Keratinocyte (primary cell): ENCODE data around the gene FBP1. TPM values are rescaled to one million over a fixed set of nuclear protein-coding genes. Genes with fewer than 3 reads are reported as not detected.

ENCODE experiments used
- DNase-seq: peaks from one replicate; pipeline ENCODE4 v3.0.0-alpha.2; 2011; ENCODE audit warnings: low read depth, missing footprints, low spot score
- FAIRE-seq: peaks from 2 replicates; lab custom pipeline; 2011; peaks lifted over from hg19 to GRCh38; lab: Jason Lieb, UNC
- H2AFZ ChIP-seq: 2 replicates; pipeline ENCODE4 v1.6.0; 2012; ENCODE audit warnings: low read length, control low read depth, inconsistent platforms; ENCODE audit not compliant: control insufficient read depth
- H3K27ac ChIP-seq: 2 replicates; pipeline ENCODE4 v1.5.1; 2011; ENCODE audit warnings: low read length; ENCODE audit not compliant: control insufficient read depth, insufficient read depth
- H3K27me3 ChIP-seq: 3 replicates; pipeline ENCODE4 v1.6.0; 2011; ENCODE audit warnings: low read length; ENCODE audit not compliant: control insufficient read depth, insufficient read depth; ENCODE audit errors: extremely low read depth
- H3K36me3 ChIP-seq, 2 experiments: 2 replicates in 1 of 2; 3 replicates in 1 of 2; pipeline ENCODE4 v1.5.1; 2011; ENCODE audit warnings: low read length in 2 of 2, mild to moderate bottlenecking in 1 of 2; ENCODE audit not compliant: control insufficient read depth in 2 of 2, insufficient read depth in 2 of 2; ENCODE audit errors: extremely low read depth in 1 of 2
- H3K4me1 ChIP-seq: 3 replicates; pipeline ENCODE4 v1.5.1; 2011; ENCODE audit warnings: low read length; ENCODE audit not compliant: control insufficient read depth, insufficient read depth; ENCODE audit errors: extremely low read depth
- H3K4me2 ChIP-seq: 3 replicates; pipeline ENCODE4 v1.6.0; 2011; ENCODE audit warnings: low read depth, low read length; ENCODE audit not compliant: control insufficient read depth, insufficient read depth; ENCODE audit errors: extremely low read depth
- H3K4me3 ChIP-seq, 3 experiments: fragments of 200-600 bp in 1 of 3; sonication (generic) in 1 of 3; 2 replicates in 2 of 3; 3 replicates in 1 of 3; pipeline ENCODE4 v1.5.1; 2011 to 2016; ENCODE audit warnings: low read length in 3 of 3, mild to moderate bottlenecking in 3 of 3, control low read depth in 2 of 3, inconsistent platforms in 1 of 3, low read depth in 1 of 3, mixed read lengths in 1 of 3, mixed run types in 1 of 3, moderate library complexity in 1 of 3; ENCODE audit not compliant: control insufficient read depth in 2 of 3, insufficient read depth in 2 of 3; ENCODE audit errors: extremely low read depth in 1 of 3
- H3K79me2 ChIP-seq: 2 replicates; pipeline ENCODE4 v1.6.0; 2012; ENCODE audit warnings: low read length; ENCODE audit not compliant: control insufficient read depth, insufficient read depth
- H3K9ac ChIP-seq: 3 replicates; pipeline ENCODE4 v1.6.0; 2011; ENCODE audit warnings: low read length; ENCODE audit not compliant: control insufficient read depth, insufficient read depth; ENCODE audit errors: extremely low read depth
- H3K9me1 ChIP-seq: 3 replicates; pipeline ENCODE4 v1.6.0; 2011; ENCODE audit warnings: low read length; ENCODE audit not compliant: control insufficient read depth, insufficient read depth; ENCODE audit errors: extremely low read depth
- H3K9me3 ChIP-seq: 2 replicates; pipeline ENCODE4 v1.5.1; 2012; ENCODE audit warnings: low read depth, low read length; ENCODE audit not compliant: control insufficient read depth
- H4K20me1 ChIP-seq: 3 replicates; pipeline ENCODE4 v1.6.0; 2011; ENCODE audit warnings: low read length; ENCODE audit not compliant: control insufficient read depth, insufficient read depth; ENCODE audit errors: extremely low read depth
- CTCF ChIP-seq, 3 experiments: IDR thresholded peaks in 1 of 3; conservative IDR thresholded peaks in 1 of 3; optimal IDR thresholded peaks in 1 of 3; 2 replicates in 2 of 3; 3 replicates in 1 of 3; pipeline versions ENCODE3 to v1.5.1; 2011; ENCODE audit warnings: low read length in 3 of 3, mild to moderate bottlenecking in 3 of 3, moderate library complexity in 2 of 3, control low read depth in 1 of 3, inconsistent platforms in 1 of 3; ENCODE audit not compliant: insufficient read depth in 2 of 3; ENCODE audit errors: extremely low read depth in 1 of 3
- EZH2 ChIP-seq: IDR thresholded peaks from one replicate; pipeline ENCODE4 v1.6.1; 2012; ENCODE audit warnings: inconsistent platforms, mild to moderate bottlenecking, low read length, moderate library complexity
- dilution Hi-C: fragments of 300-500 bp; cut with MboI; formaldehyde crosslinking; loops from one replicate; pipeline ENCODE4 v1.7.0; 2020; ENCODE audit warnings: low sequenced_read_pairs; ENCODE audit not compliant: extremely low pct_ligation_motif_present
- polyA plus RNA-seq, 5 experiments: library from polyadenylated mRNA; depleted of rRNA in 3 of 5; stranded (reverse) in 3 of 5; stranded (forward) in 1 of 5; unstranded in 1 of 5; fragments of >200 nt; gene quantifications; 1 replicate in 1 of 5; 2 replicates in 3 of 5; 3 replicates in 1 of 5; pipeline versions ENCODE4 v1.2.1 to v1.2.3, GENCODE V29; 2011 to 2012; ENCODE audit warnings: missing spikeins in 2 of 5, low read depth in 1 of 5, low replicate concordance in 1 of 5

Gene FBP1
- polyA plus RNA-seq, 1 donor (not counting 4 experiments of a cell fraction or from before 2014, with no cell fraction given): 0.16 TPM

GRCh38 chr9:94576131-94576530 lies 63.2 kb downstream of the FBP1 start:
- Histone ChIP-seq H3K27ac (no peak overlapping the region), H2AFZ (no peak overlapping the region), H3K27me3 (no peaks in the 10 kb centered on the region), H3K9me1 (no peaks in the 10 kb centered on the region), H3K36me3 (no peaks in the 10 kb centered on the region), H3K4me3 (no peak overlapping the region), H4K20me1 (no peaks in the 10 kb centered on the region), H3K4me2 (no peak overlapping the region), H3K79me2 (no peaks in the 10 kb centered on the region), H3K4me1 (peaks cover 1% of the 10 kb centered on the region), H3K9me3 (no peaks in the 10 kb centered on the region), H3K9ac (no peak overlapping the region)
- DNase-seq: no peak
- dilution Hi-C loops: no loop called here
- no peak for FAIRE-seq
- TF ChIP-seq EZH2: no peak
- TF ChIP-seq CTCF (optimal IDR thresholded peaks at IDR 0.05 in 1 of 3, IDR thresholded peaks at IDR 0.05 in 1 of 3, conservative IDR thresholded peaks at IDR 0.05 in 1 of 3; ENCODE audit: extremely low read depth in 1 of 3, insufficient read depth in 2 of 3, low read length in 3 of 3): no peak

DNA sequence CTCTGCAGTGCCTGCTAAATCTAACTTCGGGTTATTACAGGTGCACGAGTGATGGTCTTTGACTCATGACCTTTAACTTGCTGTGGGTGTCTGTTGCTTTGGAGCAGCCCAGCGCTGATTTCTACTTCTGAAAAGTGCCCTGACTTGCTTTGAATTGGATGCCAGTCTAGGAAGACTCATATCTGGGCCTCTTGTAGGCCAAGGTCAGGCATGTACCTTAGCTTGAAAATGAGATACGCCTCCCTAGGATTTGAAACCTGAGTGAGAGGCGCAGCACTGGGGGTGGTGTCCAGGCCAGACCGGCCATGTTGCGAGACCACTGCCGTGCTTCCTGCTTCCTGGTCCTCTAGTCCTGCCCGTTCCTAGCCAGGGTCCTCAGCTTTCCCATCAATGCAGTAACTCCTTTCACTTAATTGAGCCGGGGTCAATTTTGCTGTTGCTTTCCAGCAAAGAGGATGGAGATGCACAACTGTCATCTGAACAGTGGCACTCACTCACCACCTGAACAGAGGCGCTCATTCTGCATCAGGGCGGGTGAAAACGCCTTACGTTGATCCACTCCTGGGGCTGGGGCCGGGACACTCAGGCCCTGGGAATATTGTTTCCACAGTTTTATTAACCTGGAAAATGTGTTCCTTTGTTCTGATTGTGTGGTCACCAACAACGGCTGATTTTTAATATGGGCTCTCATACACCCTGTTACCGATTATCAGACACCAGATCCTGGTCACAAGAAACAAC lies 70.2 kb downstream of the FBP1 start:
- TF ChIP-seq EZH2 (no peak), CTCF (optimal IDR thresholded peaks at IDR 0.05 in 1 of 3, IDR thresholded peaks at IDR 0.05 in 1 of 3, conservative IDR thresholded peaks at IDR 0.05 in 1 of 3; ENCODE audit: extremely low read depth in 1 of 3, insufficient read depth in 2 of 3, low read length in 3 of 3) (no peak)
- H3K9me3 ChIP-seq: no peaks in the 10 kb centered on the region
- H3K9ac ChIP-seq: no peak overlapping the region
- no peaks in the 10 kb centered on the region for H3K9me1 ChIP-seq
- no peaks in the 10 kb centered on the region for H4K20me1 ChIP-seq
- H3K79me2 ChIP-seq: no peaks in the 10 kb centered on the region
- no peak overlapping the region for H3K4me3 ChIP-seq
- no peak overlapping the region for H3K4me2 ChIP-seq
- no peaks in the 10 kb centered on the region for H3K4me1 ChIP-seq
- no peaks in the 10 kb centered on the region for H3K27me3 ChIP-seq
- FAIRE-seq: no peak
- H3K27ac ChIP-seq: no peak overlapping the region
- dilution Hi-C loops: no loop called here
- no peak for DNase-seq
- no peak overlapping the region for H2AFZ ChIP-seq
- no peaks in the 10 kb centered on the region for H3K36me3 ChIP-seq
